ENCODE data around the gene TSPAN9. TPM values are rescaled to one million over a fixed set of nuclear protein-coding genes. Genes with fewer than 3 reads are reported as not detected.

The TSPAN9 gene
- total and polyA plus RNA-seq, 4 donors: 17.4 to 62.9 (median 34.2) TPM

GRCh38 chr12:3177778-3178425 lies 100.7 kb downstream of the TSPAN9 start:
- Histone ChIP-seq H3K27ac (ENCODE audit: low read depth in 1 of 2, low read length in 2 of 2) (no peak overlapping the region), H3K4me3 (ENCODE audit: low read depth in 1 of 3, low read length in 3 of 3) (no peak overlapping the region), H3K36me3 (ENCODE audit: control insufficient read depth in 4 of 4, insufficient read depth in 3 of 4, low read depth in 1 of 4, low read length in 3 of 4) (peaks cover 0 to 3% (median 2%) of the 10 kb centered on the region in 4 donors), H3K9ac (ENCODE audit: low read depth in 1 of 2, low read length in 2 of 2) (no peak overlapping the region), H3K27me3 (ENCODE audit: control insufficient read depth in 4 of 4, insufficient read depth in 4 of 4, low read length in 3 of 4) (no peaks in the 10 kb centered on the region), H3K4me1 (ENCODE audit: control insufficient read depth in 4 of 4, insufficient read depth in 4 of 4, low read length in 3 of 4) (no peaks in the 10 kb centered on the region), H3K9me3 (ENCODE audit: control insufficient read depth in 4 of 4, low read length in 3 of 4) (no peaks in the 10 kb centered on the region)
- no peak for DNase-seq (ENCODE audit: low spot score)
- 92% methylated on average over 18 of the region's 18 CpGs for WGBS
- TF ChIP-seq CTCF (IDR thresholded peaks at IDR 0.05; ENCODE audit: low read depth, low read length, missing input control) (no peak), HNF4G (IDR thresholded peaks at IDR 0.05) (no peak), TAF1 (conservative IDR thresholded peaks at IDR 0.05) (no peak), REST (IDR thresholded peaks at IDR 0.05) (no peak), FOXA2 (IDR thresholded peaks at IDR 0.05) (no peak), HNF4A (conservative IDR thresholded peaks at IDR 0.05) (no peak), MAX (IDR thresholded peaks at IDR 0.05) (no peak), ATF3 (IDR thresholded peaks at IDR 0.05) (no peak), RAD21 (IDR thresholded peaks at IDR 0.05) (no peak), FOXA1 (IDR thresholded peaks at IDR 0.05) (no peak), YY1 (IDR thresholded peaks at IDR 0.05) (no peak), RXRA (IDR thresholded peaks at IDR 0.05) (no peak), ZBTB33 (IDR thresholded peaks at IDR 0.05) (no peak), NR2F2 (IDR thresholded peaks at IDR 0.05) (no peak), GABPA (IDR thresholded peaks at IDR 0.05 in 1 of 2, conservative IDR thresholded peaks at IDR 0.05 in 1 of 2) (no peak), JUND (IDR thresholded peaks at IDR 0.05) (no peak), SP1 (IDR thresholded peaks at IDR 0.05) (no peak), EGR1 (IDR thresholded peaks at IDR 0.05; ENCODE audit: low read depth in 2 of 2) (no peak)

All from liver (tissue), 9 donors.